Measurements from ENCODE around the gene NEK11. TPM values are rescaled to one million over a fixed set of nuclear protein-coding genes. Genes with fewer than 3 reads are reported as not detected.

NEK11 gene
- total RNA-seq, 6 experiments from 2014 or later: 2.5 to 4.0 (median 3.1) TPM

- Mint-ChIP-seq H3K4me3 (no peak overlapping the region), H3K27ac (no peak overlapping the region), H3K36me3 (ENCODE audit: low read depth) (no peaks in the 10 kb centered on the region), H3K27me3 (ENCODE audit: insufficient read depth) (peaks cover 2% of the 10 kb centered on the region; the same call in 1 of the 2 replicates), H3K4me1 (ENCODE audit: low read depth) (no peaks in the 10 kb centered on the region), H3K9me3 (no peaks in the 10 kb centered on the region)
- no peak for DNase-seq
- no peak for TF ChIP-seq CTCF (IDR thresholded peaks at IDR 0.05)
Observed at GRCh38 chr3:131304890-131305289, 278.2 kb downstream of the NEK11 start.

GRCh38 chr3:131306242-131306641 is 279.6 kb downstream of the NEK11 start:
- no peaks in the 10 kb centered on the region for H3K36me3 Mint-ChIP-seq (ENCODE audit: low read depth)
- no peak for DNase-seq
- no peaks in the 10 kb centered on the region for H3K4me1 Mint-ChIP-seq (ENCODE audit: low read depth)
- peaks cover 2% of the 10 kb centered on the region; the same call in 1 of the 2 replicates for H3K27me3 Mint-ChIP-seq (ENCODE audit: insufficient read depth)
- H3K4me3 Mint-ChIP-seq: no peak overlapping the region
- no peak for TF ChIP-seq CTCF (IDR thresholded peaks at IDR 0.05)
- no peaks in the 10 kb centered on the region for H3K9me3 Mint-ChIP-seq
- no peak overlapping the region for H3K27ac Mint-ChIP-seq

DNA sequence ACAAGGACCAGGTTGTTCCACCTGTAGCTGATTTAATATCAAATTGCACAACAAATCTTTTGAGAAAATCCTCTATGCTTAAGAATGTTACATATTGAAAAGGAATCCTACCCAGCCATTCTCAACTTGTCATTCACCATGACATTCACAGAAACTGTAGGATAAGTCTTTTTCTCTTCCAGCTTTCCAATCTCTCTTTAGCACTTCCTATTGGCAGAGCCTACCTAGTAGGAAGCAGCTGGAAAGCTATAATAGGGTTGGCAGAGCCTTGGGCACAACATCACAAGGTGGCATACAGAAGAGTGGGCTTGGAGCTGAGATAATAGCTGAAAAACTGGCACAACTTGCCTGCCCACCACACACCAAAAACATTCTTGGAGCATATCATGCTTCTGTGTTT is 287.6 kb downstream of the NEK11 start:
- Mint-ChIP-seq H3K27me3 (ENCODE audit: insufficient read depth) (no peaks in the 10 kb centered on the region), H3K27ac (no peak overlapping the region), H3K9me3 (no peaks in the 10 kb centered on the region), H3K4me3 (no peak overlapping the region), H3K36me3 (ENCODE audit: low read depth) (no peaks in the 10 kb centered on the region), H3K4me1 (ENCODE audit: low read depth) (no peaks in the 10 kb centered on the region)
- DNase-seq: no peak
- TF ChIP-seq CTCF (IDR thresholded peaks at IDR 0.05): no peak

DNA sequence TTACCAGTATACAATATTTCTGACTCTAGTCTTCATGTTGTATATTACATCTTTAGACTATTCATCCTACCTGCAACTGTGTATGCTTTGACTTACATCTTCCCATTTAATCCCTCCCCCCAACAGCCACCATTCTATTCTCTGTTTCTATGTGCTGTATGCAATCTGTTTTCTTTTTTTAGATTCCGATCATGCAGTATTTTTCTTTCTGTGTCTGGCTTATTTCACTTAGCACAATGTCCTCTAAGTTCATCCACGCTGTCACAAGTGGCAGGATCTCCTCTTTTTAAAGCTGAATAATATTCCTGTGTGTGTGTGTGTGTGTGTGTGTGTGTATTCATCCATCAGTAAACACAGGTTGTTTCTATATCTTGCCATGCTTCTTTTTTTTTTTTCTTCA is 288.5 kb downstream of the NEK11 start:
- H3K27me3 Mint-ChIP-seq (ENCODE audit: insufficient read depth): no peaks in the 10 kb centered on the region
- no peak for TF ChIP-seq CTCF (IDR thresholded peaks at IDR 0.05)

DNA sequence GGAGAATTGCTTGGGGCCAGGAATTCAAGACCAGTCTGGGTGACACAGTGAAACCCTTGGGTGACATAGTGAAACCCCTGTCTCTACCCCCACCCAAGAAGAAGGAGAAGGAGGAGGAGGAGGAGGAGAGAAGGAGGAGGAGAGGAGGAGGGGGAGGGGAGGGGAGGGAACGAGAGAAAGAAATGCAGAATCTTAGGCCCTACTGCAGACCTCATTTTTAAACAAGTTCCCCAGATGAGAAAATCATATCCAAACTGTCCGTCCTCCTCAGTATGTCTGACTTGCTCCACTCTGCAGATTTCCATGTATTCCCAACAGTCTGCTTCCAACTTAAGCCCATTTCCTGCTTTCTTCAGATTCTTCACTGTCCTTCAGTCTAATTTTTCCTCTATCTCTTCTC is 291.0 kb downstream of the NEK11 start:
- Mint-ChIP-seq H3K4me3 (no peak overlapping the region), H3K27ac (no peak overlapping the region), H3K36me3 (ENCODE audit: low read depth) (no peaks in the 10 kb centered on the region), H3K9me3 (no peaks in the 10 kb centered on the region), H3K4me1 (ENCODE audit: low read depth) (no peaks in the 10 kb centered on the region), H3K27me3 (ENCODE audit: insufficient read depth) (no peaks in the 10 kb centered on the region)
- no peak for DNase-seq
- TF ChIP-seq CTCF (IDR thresholded peaks at IDR 0.05): no peak

More for the DNA sequence above, 288.5 kb downstream of the NEK11 start:
- Mint-ChIP-seq H3K9me3 (no peaks in the 10 kb centered on the region), H3K4me1 (ENCODE audit: low read depth) (no peaks in the 10 kb centered on the region), H3K36me3 (ENCODE audit: low read depth) (no peaks in the 10 kb centered on the region), H3K4me3 (no peak overlapping the region), H3K27ac (no peak overlapping the region)
- DNase-seq: no peak

DNA sequence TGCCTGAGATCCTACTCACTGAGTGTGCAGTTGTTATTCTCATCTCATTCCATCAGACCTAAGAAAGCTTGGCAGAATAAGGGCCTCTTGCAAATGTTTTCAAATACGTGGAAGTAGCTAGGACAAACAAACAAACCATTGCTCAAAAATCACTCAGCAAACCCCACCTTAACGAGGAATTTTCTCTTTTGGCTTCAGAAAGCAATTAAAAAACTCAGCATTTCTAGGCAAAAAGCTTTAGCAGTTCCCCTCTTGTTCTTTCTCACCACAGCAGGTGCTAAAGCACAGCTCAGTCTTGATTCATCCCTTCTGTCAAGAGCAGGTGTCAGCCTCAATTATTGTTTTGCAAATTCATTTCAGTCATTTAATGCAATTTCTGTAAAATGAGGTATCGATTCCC is 296.3 kb downstream of the NEK11 start:
- Mint-ChIP-seq H3K4me3 (no peak overlapping the region), H3K4me1 (ENCODE audit: low read depth) (peaks cover 11% of the 10 kb centered on the region), H3K36me3 (ENCODE audit: low read depth) (no peaks in the 10 kb centered on the region), H3K27ac (no peak overlapping the region), H3K27me3 (ENCODE audit: insufficient read depth) (no peaks in the 10 kb centered on the region), H3K9me3 (no peaks in the 10 kb centered on the region)
- no peak for TF ChIP-seq CTCF (IDR thresholded peaks at IDR 0.05)
- no peak for DNase-seq

All from HFFc6 (cell line).